Small intestine (tissue), 7 donors: ENCODE data around the gene DNAJC28. TPM values are rescaled to one million over a fixed set of nuclear protein-coding genes. Genes with fewer than 3 reads are reported as not detected.
"Not testable (repeated sequence)": the region's sequence is repeated elsewhere in the genome, so short reads cannot be mapped to it uniquely, and the experiment has no call there.

Experiments used
- DNase-seq, 2 donors: peaks; one replicate each; pipeline versions ENCODE4 v3.0.0 to v3.0.0-alpha.2; 2013
- FAIRE-seq: peaks from 2 replicates; lab custom pipeline; 2012; peaks lifted over from hg19 to GRCh38; lab: Jason Lieb, UNC
- H3K27ac ChIP-seq, 3 donors: one replicate each; pipeline ENCODE4 v1.5.1; 2013; ENCODE audit warnings: low read length in 2 of 3, mild to moderate bottlenecking in 2 of 3, control low read depth in 1 of 3, inconsistent platforms in 1 of 3, low read depth in 1 of 3, moderate library complexity in 1 of 3
- H3K27me3 ChIP-seq, 3 donors: one replicate each; pipeline ENCODE4 v1.6.1; 2013; ENCODE audit warnings: low read length in 3 of 3, inconsistent platforms in 1 of 3; ENCODE audit not compliant: control insufficient read depth in 3 of 3, insufficient read depth in 3 of 3
- H3K36me3 ChIP-seq, 3 donors: one replicate each; pipeline ENCODE4 v1.6.1; 2013; ENCODE audit warnings: low read length in 3 of 3, inconsistent platforms in 1 of 3, low read depth in 1 of 3, mild to moderate bottlenecking in 1 of 3, moderate library complexity in 1 of 3; ENCODE audit not compliant: control insufficient read depth in 3 of 3, insufficient read depth in 2 of 3
- H3K4me1 ChIP-seq, 3 donors: one replicate each; pipeline ENCODE4 v1.6.1; 2013; ENCODE audit warnings: low read length in 2 of 3, inconsistent platforms in 1 of 3, low read depth in 1 of 3, mild to moderate bottlenecking in 1 of 3, moderate library complexity in 1 of 3; ENCODE audit not compliant: control insufficient read depth in 3 of 3, insufficient read depth in 2 of 3
- H3K4me3 ChIP-seq, 3 donors: one replicate each; pipeline ENCODE4 v1.5.1; 2013; ENCODE audit warnings: low read length in 3 of 3, control low read depth in 1 of 3, inconsistent platforms in 1 of 3, low read depth in 1 of 3, mild to moderate bottlenecking in 1 of 3, moderate library complexity in 1 of 3
- H3K9me3 ChIP-seq, 2 donors: one replicate each; pipeline ENCODE4 v1.6.1; 2013; ENCODE audit warnings: low read depth in 1 of 2, low read length in 1 of 2; ENCODE audit not compliant: control insufficient read depth in 2 of 2, insufficient read depth in 1 of 2
- WGBS, 3 donors: extraction: QIAGEN DNeasy Blood & Tissue Kit; methylation state at CpG; one replicate each; pipeline ENCODE4 v1.1.7; 2013; 5-methylcytosine and 5-hydroxymethylcytosine counted together
- polyA plus RNA-seq, 4 donors: library from polyadenylated mRNA; stranded (reverse) in 3 of 4; unstranded in 1 of 4; fragments of 200-250 nt in 3 of 4; fragments of 120-200 nt in 1 of 4; gene quantifications; one replicate each; pipeline versions ENCODE4 v1.2.1 to v1.2.3, GENCODE V29; 2013
- donor health status: healthy with polysubstance abuse.
- donor health status: control.
- donor health status: control.
- donor health status: Bipolar disorder and iron deficiency.
- donor health status: healthy.

The DNAJC28 gene
- polyA plus RNA-seq, 4 donors: 1.6 to 3.1 (median 2.1) TPM

DNA sequence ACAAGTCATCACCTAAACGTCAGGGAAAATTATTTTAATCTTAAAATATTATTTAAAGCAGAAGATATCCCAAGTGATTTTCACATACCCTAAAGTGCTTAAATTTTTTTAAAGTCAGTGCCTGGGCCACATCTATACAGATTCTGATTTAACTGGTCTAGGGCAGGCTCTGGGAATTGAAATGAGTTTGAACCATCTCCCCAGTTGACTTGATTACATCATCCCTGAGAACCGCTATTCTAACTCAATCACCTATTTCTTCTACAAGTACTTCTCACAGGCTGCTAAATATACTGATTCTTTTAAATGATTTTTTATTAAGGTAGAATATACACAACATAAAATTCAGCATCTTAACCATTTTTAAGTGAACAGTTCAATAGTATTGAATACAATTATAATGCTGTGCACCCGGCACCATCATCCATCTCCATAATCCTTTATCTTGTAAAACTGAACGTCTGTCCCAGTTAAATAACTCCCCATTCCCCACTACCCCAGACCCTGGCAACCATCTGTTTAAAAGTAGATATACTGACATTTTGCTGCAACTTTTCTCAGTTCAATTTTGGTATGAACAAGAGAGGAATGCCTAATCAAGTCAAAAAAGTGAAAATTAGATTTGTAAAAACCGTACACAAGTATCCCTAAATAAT is 30.9 kb upstream of the DNAJC28 start:
- FAIRE-seq (no peak), DNase-seq (no peak)
- Histone ChIP-seq H3K27me3 (no peaks in the 10 kb centered on the region), H3K4me1 (no peaks in the 10 kb centered on the region), H3K27ac (no peak overlapping the region), H3K4me3 (no peak overlapping the region), H3K36me3 (peaks cover 16 to 35% (median 20%) of the 10 kb centered on the region in 3 donors), H3K9me3 (no peaks in the 10 kb centered on the region)
- 85 to 88% (median 87%) methylated on average over 5 of the region's 5 CpGs for WGBS, 3 donors

DNA sequence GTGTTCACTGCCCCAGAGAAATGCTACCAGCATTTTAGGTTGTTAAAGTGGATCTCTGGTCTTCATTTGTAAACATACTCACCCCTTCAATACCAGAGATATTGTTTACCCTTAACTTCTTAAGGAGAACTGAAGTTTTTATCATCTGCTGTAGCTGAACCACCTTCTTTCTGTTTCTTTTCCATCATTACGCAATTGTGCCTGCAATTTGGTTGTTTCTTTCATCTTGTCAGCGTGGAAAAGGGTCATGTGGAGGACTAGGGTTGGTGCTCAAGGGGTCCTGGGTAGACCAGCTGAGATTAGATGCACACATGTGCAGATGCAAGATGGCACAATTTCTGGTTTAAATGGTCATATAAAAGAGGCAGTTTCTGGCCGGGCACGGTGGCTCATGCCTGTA is 27.4 kb upstream of the DNAJC28 start:
- WGBS, 3 donors: 94 to 98% (median 96%) methylated on average over 4 of the region's 4 CpGs

GRCh38 chr21:33514229-33514628 is 22.7 kb upstream of the DNAJC28 start:
- no peak for FAIRE-seq
- Histone ChIP-seq H3K4me1 (no peaks in the 10 kb centered on the region), H3K36me3 (peaks cover 18 to 43% (median 34%) of the 10 kb centered on the region in 3 donors), H3K9me3 (no peaks in the 10 kb centered on the region), H3K27ac (no peak overlapping the region), H3K4me3 (no peak overlapping the region), H3K27me3 (no peaks in the 10 kb centered on the region)
- WGBS, 3 donors: 87 to 92% (median 91%) methylated on average over 2 of the region's 2 CpGs
- DNase-seq: peak in 1 of 2 donors; percentile 10

More for the DNA sequence above, 27.4 kb upstream of the DNAJC28 start:
- no peaks in the 10 kb centered on the region for H3K9me3 ChIP-seq
- no peak overlapping the region for H3K4me3 ChIP-seq
- no peaks in the 10 kb centered on the region for H3K4me1 ChIP-seq
- no peak overlapping the region for H3K27ac ChIP-seq
- FAIRE-seq: no peak
- H3K27me3 ChIP-seq: no peaks in the 10 kb centered on the region
- H3K36me3 ChIP-seq: peaks cover 13 to 27% (median 20%) of the 10 kb centered on the region in 3 donors
- no peak for DNase-seq

DNA sequence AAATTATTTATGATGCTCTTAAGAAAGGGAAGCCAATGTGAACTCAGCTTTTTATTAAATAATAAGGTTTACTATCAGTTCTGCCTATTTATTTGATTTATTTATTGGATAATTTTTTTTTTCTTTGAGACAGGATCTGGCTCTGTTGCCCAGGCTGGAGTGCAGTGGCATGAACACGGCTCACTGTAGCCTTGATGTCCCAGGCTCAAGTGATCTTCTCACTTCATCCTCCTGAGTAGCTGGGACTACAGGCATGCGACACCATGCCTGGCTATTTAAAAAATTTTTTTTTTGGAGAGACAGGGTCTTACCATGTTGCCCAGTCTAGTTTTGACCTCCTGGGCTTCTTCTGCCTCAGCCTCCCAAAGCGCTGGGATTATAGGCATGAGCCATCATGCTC is 21.0 kb upstream of the DNAJC28 start:
- Histone ChIP-seq H3K36me3 (peaks cover 19 to 40% (median 30%) of the 10 kb centered on the region in 3 donors), H3K9me3 (no peaks in the 10 kb centered on the region), H3K27me3 (no peaks in the 10 kb centered on the region), H3K4me1 (no peaks in the 10 kb centered on the region), H3K27ac (no peak overlapping the region), H3K4me3 (no peak overlapping the region)
- FAIRE-seq (no peak), DNase-seq (no peak)
- 91 to 99% (median 97%) methylated on average over 3 of the region's 3 CpGs for WGBS, 3 donors

DNA sequence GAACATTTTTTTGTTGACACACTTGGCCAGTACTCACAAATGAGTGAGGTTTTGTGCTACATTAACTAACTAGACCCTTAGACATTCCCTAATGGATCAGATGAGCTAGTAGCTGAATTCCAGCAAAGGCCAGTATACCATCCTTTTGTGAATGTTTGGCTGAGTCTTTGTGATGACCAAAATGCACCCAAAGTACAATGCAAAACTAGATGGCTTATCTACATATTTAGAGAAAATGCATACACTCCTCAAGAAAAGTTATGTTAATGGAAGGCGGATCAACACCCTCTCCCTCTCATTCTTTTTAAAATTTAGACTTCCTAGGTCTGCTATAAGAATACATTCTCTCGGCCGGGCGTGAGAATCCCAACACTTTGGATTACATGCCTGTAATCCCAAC is 20.1 kb upstream of the DNAJC28 start:
- FAIRE-seq (no peak), DNase-seq (no peak)
- H3K27me3 ChIP-seq: no peaks in the 10 kb centered on the region
- H3K4me3 ChIP-seq: no peak overlapping the region
- H3K9me3 ChIP-seq: no peaks in the 10 kb centered on the region
- peaks cover 15 to 36% (median 22%) of the 10 kb centered on the region in 3 donors for H3K36me3 ChIP-seq
- H3K4me1 ChIP-seq: no peaks in the 10 kb centered on the region
- 98 to 99% (median 99%) methylated on average over 4 of the region's 4 CpGs for WGBS, 3 donors
- H3K27ac ChIP-seq: no peak overlapping the region

DNA sequence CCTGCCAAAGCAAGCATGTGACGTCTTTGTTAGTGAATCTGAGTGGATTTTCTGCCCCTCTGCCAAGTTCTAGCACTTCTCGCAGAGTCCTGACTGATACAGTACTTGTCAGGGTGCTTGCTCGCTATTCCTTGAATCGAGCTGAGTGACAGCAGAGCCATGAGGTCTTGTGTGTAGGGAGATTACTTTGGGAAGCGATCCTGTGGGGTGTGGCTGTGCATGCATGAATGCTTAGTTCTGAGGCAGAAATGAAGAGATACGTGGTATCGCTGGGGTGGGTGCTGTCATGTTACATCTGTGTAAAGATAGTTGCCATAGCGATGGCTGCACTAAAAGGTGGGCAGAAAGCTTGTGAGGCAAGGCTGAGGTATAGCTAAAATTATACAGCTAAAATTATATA is 19.3 kb upstream of the DNAJC28 start:
- FAIRE-seq (no peak), DNase-seq (no peak)
- no peaks in the 10 kb centered on the region for H3K4me1 ChIP-seq
- 97 to 99% (median 97%) methylated on average over 8 of the region's 8 CpGs for WGBS, 3 donors
- no peaks in the 10 kb centered on the region for H3K27me3 ChIP-seq
- no peak overlapping the region for H3K27ac ChIP-seq
- H3K36me3 ChIP-seq: peaks cover 12 to 38% (median 21%) of the 10 kb centered on the region in 3 donors
- H3K4me3 ChIP-seq: no peak overlapping the region
- H3K9me3 ChIP-seq: no peaks in the 10 kb centered on the region

DNA sequence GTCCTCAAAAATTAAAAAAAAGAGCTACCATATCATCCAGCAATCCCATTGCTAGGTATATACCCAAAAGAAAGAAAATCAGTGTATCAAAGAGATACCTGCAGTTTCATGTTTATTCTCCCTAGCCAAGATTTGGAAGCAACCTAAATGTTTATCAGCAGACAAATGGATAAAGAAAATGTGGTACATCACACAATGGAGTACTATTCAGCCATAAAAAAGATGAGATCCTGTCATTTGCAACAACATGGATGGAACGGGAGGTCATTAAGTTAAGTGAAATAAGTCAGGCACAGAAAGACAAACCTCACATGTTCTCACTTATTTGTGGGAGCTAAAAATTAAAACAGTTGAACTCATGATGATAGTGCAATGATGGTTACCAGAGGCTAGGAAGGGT is 15.5 kb upstream of the DNAJC28 start:
- H3K4me1 ChIP-seq, H3K4me3 ChIP-seq, DNase-seq, H3K27ac ChIP-seq, H3K27me3 ChIP-seq, H3K9me3 ChIP-seq, FAIRE-seq: not testable (repeated sequence)
- WGBS, 3 donors: 95 to 98% (median 97%) methylated on average over 1 of the region's 1 CpG
- peaks cover 11 to 32% (median 19%) of the 10 kb centered on the region in 3 donors for H3K36me3 ChIP-seq

DNA sequence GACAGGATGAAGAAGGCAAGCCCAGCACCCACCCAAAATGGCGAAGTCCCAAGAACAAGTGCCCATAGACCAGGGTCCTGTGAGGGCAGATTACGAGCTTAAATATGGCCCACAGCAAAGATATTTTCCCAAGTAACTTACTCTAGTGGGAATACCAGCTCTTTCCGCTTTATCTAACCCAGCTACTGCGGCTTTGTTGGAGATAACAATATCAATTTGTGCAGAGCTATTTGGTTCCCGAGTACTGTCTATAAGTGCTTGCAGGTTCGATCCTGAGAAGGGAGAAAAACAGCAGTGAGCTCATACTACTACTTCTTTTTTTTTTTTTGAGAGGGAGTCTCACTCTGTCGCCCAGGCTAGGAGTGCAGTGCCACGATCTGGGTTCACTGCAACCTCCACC is 14.3 kb upstream of the DNAJC28 start:
- Histone ChIP-seq H3K4me3 (no peak overlapping the region), H3K4me1 (no peaks in the 10 kb centered on the region), H3K27me3 (no peaks in the 10 kb centered on the region), H3K9me3 (no peaks in the 10 kb centered on the region), H3K36me3 (peaks cover 11 to 25% (median 15%) of the 10 kb centered on the region in 3 donors), H3K27ac (no peak overlapping the region)
- FAIRE-seq: no peak
- no peak for DNase-seq
- WGBS, 3 donors: 96 to 97% (median 96%) methylated on average over 8 of the region's 8 CpGs

- H3K27ac ChIP-seq: no peak overlapping the region
- no peaks in the 10 kb centered on the region for H3K36me3 ChIP-seq
- DNase-seq (no peak), FAIRE-seq (no peak)
- H3K27me3 ChIP-seq: no peaks in the 10 kb centered on the region
- H3K4me1 ChIP-seq: no peaks in the 10 kb centered on the region
- no peaks in the 10 kb centered on the region for H3K9me3 ChIP-seq
- no peak overlapping the region for H3K4me3 ChIP-seq
- WGBS, 3 donors: 59 to 69% (median 64%) methylated on average over 7 of the region's 7 CpGs
These were observed 4.8 kb upstream of the DNAJC28 start for GRCh38 chr21:33496345-33496744.
